RPMI8226 (cell line): ENCODE measurements around the gene FGF1.
A peak's percentile ranks its signal among the peaks of the same experiment; 100 is the strongest.

Experiments used
- DNase-seq: peaks from one replicate; pipeline ENCODE4 v3.0.0-alpha.2; 2015

The FGF1 gene

DNA sequence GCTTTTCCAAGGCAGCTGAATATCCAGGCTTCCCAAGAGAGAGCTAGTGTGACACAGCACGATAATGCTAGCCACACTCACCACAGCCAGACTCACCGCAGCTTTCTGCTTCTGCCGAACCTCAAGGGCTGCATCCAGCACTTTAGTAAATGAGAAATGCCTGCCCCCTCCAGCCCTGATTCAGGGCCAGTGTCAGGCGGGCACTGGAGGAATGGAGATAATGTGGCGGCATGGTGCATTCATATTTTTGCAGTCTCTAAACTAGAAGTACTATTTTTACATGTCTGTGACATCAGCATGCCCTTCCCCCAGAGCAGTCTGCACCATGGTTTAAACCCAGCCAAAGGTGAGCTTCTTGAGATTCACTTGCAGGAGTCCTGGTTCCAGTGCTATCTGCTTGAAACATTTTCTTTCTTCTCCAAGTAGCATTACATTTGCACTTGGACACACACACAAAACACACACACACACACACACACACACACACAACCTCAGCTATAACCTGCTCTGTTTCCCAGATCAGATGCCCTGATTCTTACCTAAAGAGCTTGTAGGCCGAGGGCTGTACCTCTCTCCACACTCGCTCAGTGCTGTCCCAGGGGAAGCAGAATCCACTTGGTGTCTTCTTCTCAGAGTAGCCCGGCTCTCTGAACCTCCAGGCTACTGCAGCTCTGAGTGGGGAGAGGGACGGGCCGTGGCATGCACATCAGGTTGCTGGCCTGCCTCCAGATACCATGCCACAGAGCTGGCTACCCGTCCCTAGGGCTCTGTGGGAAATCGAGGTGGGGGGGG, at the start of gene FGF1:
Gene FGF1, minus strand, starts transcription at position 673 of the 792 bp plus-strand sequence. CDS start 71,963 bp downstream, outside the sequence.
- DNase-seq: no peak

DNA sequence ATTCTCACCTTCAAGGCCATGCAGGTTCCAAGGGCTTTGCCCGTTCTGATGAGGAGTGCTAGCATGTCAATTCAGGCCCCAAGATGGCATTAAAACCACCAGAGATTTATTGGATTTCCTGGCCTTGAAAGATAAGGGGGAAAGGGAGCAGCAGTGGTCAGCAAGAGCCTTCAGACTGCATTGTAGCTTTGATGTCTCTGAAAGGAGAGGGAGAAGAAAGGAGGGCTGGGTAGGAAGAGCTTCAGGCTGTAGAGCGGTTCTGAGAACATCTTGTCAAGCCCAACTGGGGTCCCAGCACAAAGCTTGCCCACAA, 41.8 kb upstream of the FGF1 start:
- DNase-seq: no peak

DNA sequence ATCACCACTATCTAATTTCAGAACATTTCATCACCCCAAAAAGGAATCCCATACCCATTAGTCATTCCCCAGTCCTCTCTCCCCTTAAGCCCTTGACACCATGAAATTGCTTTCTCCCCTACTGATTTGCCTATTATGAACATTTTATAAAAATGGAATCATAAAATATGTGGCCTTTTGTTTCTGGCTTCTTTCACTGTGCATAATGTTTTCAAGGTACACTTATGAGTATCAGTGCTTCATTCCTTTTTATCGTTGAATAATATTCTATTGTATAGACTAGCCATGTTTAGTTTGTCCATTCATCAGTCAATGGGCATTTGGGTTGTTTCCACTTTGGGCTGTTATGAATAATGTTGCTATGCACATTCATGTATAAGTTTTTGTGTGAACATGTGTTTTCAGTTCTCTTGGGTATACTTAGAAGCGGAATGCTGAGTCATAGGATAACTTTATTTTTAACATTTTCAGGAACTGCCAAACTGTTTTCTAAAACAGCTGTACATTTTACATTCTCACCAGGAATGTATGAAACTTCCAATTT, 40.4 kb upstream of the FGF1 start:
- DNase-seq: peak; percentile 26

DNA sequence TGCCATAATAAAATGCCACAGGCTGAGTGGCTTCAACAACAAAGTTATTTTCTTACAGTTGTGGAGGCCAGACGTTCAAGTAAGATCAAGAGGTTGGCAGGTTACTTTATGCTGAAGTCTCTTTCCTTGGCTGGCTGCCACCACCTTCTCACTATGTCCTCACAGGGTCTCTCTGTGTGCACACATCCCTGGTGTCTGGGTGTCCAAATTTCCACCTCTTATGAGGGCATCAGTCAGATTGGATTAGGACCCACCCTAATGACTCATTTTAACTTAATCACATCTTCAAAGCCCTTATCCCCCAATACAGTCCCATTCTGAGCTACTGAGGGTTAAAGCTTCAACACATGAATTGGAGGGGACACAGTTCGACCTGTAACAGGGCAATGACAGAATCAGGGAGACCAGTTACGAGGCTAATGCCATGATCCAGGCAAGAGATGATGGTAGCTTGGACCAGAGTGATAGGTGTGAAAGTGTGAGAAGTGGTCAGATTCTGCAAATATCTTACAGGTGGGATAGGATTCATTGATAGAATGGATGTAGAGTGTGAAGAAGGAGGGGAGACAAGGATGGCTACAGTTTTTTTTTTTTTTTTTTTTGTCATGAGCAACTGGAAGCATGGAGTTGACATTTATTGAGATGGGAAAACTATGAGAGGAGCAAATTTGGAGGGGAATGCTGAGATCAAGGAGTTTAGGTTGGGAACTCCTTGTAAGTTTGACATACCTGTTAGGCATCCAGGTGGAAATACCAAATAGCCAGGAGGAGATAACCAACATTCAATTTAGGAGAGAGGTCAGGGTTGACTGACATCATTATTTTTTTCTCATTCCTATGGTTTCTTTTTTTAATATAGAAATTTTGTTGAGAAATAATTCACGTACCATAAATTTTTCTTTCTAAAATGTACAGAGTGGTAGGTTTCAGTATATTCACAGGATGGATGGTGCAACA, 39.6 kb upstream of the FGF1 start:
- DNase-seq: peak; percentile 40

DNA sequence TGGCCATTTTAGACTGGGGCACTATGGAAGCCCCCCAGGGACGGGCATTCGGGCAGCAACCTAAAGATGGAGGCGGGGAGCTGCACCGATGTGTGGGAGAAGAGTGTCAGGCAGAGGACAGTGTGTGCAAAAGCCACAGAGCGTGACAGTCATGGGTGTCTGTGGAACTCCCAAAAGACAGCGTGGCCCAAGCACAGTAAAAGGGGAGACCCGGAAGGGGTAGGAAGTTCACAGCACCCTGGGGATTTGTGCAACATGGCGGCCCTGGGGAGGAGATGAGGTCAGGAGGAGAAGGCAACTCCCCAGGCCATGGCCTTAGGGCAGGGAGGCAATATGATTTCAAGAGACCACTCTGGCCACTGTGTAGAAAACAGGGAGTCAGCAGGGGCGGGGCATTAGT, 38.9 kb upstream of the FGF1 start:
- DNase-seq: no peak

DNA sequence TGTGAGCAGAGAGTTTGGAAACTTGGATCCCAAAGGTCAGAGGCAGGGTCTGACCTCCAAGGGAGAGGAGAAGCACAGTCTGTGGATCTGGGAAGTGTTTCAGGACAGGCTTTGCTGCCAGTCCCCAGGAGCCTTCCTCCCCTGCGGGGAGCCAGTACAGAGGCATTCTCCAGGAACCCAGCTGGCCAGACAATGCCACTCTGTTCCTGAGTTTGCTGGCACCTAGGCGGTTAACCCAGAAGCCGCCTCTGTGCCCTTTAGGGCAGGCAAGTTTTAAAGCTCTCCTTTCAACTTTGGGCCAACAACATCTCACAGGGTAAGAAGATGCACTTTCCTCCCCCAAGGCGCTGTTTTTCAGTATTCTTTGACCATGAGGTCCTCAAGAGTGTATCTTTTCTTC, 37.0 kb upstream of the FGF1 start:
- DNase-seq: peak; percentile 33

DNA sequence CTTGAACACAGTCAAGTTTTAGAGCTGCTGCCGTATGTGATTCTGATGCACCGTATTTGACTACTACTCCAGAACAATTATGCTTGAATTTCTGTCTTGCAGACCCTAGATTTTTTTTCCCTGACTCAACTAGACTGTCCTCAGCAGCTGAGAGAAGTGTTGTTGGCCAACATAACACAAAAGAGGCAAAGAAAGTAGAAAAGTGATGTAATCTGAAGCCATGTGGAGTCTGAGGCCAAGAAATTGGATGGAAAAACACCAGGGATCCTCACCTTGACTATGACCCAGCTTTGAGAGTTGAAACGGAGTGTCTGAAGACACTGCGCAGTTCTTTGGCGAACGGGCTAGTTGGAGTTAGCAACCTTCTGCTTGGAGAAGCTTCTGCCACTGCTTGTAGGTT, 36.3 kb upstream of the FGF1 start:
- DNase-seq: peak; percentile 39

DNA sequence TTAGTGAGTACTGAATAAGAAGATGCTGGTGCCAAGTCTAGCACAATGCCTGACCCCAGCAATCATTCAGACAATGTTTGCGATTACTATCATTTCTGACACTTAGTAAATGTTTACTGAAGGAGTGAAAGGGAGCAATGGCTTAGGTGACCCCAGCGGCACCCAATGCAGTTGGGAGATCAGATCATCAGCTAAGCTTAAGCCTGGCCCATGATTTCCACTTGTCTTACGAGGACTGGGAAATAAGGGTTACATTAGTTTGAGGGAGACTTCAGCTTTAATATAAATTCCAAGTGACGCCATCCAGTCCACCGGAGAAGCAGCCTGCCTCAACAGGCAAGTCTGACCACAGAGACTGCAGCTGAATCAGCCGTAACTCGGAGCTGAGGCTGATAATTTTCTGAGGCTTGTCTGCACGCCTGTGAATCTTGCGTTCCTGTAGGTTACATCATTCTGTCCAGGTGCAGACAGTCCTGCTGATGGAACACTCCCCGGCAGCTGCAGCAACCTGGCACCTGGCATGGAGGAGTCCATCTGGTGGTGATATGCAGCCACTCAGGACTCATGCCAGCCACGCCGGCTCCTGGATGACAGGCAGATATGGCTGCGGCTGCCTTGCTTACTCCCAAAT, 34.9 kb upstream of the FGF1 start:
- DNase-seq: peak; percentile 96

DNA sequence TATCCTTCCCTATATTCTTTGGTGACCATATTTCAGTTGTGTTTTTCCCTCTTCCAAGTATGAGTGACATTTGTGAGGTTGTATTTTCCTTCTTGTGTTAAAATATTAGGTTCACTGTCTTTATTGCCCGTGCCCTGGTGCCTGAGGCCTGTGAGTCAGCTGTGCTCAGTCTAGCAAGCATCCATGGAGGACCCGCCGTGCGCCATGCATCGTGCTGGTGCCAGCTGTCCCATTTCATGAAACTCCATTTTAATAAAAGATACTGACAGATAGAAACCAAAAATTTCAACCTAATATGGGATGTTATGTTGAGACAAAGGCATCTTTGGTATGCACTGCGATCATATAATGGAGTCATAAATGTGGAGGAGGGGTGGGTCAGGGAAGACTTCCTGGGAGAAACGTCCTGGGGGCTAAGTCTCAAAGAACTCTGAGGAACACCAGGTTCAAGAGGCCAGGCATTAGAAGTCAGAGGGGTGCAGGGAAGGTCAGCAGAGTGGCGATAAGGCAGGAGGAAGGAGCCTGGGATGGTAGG, 34.0 kb upstream of the FGF1 start:
- DNase-seq: no peak

DNA sequence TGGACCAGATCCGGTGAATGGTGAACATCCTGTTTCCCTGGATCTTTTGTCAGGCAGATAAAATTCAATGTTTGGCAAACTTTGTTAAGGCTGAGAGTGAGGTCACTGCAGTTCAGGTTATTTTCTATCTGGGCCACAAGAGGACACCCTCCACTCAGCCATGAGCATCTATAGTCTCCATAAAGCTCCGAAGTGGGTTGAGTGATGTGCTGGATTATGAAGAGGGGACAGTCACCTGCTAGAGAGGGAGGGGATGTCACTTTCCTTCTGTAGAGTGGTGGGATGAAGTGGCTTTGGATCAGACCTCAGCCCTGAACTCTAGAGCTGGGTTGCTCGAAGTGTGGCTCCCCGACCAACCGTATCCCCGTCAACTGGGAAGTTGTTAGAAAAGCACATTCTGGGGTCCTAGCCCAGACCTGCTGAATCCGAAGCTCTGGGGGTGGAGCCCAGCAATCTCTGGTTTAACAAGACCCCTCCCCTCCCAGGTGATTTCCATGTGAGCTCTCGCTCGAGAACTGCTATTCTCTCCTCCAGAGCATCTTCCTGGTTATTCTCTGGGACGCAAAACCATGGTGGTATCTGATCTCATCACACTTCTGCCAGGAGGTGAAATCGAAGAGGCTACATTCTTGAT, 31.8 kb upstream of the FGF1 start:
- DNase-seq: peak; percentile 60

DNA sequence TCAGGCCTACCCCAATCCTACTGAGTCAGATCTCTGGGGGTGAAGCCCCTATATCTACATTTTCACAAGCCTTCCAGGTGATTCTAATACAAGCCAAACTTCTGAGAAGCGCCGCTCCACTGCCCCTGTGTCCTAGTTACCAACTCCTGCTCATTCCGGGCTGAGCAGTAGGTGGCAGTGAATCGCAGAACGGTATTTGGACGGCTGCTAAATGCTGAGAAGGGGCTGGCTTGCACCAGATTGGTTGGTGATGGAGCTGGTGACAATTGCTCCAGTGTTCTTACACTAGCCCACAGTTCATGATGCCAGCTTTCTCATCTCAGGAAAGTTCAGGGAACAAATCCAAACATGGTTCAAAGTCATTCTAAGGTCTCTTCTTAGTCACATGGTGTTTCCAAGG, 31.1 kb upstream of the FGF1 start:
- peak; percentile 63 for DNase-seq

DNA sequence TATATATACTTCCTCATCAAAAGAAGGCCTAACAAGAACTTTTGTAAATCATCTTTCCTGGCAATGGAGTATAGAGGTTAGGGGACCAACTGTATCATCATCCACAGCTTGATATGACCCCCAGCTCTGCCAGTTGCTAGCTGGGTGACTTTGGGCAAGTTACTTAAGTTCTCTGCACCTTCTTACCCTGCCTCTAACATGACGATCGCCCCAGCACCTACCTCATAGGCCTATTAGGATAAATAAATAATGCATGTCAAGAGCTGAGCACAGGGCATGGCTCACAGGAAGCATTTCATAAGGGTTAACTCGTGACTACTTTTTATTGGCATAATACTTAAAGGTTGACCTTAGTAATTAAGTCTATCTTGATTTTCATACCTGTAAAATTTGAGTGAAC, 29.4 kb upstream of the FGF1 start:
- DNase-seq: no peak

DNA sequence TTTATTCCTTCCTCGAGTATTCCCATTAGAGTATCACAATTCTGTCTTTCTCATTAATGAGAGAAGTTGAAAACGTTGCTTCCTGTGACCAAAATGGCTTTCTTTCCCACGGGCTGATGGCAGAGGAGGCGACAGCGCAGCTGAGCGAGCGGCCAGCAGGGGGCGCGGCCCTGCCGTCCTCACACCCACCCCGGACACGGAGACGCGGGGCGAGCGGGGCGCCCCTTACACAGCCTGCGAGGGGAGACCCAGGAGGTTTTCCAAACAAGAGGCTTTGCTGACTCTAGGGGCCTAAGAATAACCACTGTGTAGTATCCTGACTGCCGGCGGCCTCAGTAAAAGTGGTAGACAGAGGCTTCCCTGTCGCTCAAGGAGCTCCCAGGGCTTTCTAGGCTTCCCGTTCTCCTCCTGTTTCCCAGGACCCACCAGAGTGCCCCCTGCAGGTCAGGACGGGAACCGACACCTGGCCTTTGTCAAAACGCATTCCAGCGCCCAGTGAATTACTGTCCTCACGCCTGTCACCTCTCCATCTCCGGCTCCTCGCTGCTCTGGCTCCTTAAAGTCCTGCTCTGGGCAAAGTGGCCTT, 27.3 kb upstream of the FGF1 start:
- peak; percentile 90 for DNase-seq

DNA sequence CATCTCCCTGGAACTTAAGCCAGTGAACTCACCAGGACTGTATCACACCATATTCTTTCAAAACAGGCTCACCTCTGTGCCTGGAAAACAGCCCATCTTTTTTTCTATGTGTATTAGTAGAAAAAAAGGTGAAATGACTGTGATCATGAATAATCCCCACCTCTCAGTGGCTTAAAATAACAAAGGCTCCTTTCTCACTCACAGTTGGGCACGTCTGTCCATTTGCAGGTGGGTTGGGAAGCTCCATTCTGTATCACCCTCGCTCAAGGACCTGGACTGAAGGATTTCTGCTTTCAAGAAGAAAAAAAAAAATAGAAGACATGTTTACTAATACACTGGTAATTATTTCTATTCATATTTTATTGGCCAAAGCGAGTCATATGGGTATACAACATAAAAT, 17.3 kb upstream of the FGF1 start:
- no peak for DNase-seq

DNA sequence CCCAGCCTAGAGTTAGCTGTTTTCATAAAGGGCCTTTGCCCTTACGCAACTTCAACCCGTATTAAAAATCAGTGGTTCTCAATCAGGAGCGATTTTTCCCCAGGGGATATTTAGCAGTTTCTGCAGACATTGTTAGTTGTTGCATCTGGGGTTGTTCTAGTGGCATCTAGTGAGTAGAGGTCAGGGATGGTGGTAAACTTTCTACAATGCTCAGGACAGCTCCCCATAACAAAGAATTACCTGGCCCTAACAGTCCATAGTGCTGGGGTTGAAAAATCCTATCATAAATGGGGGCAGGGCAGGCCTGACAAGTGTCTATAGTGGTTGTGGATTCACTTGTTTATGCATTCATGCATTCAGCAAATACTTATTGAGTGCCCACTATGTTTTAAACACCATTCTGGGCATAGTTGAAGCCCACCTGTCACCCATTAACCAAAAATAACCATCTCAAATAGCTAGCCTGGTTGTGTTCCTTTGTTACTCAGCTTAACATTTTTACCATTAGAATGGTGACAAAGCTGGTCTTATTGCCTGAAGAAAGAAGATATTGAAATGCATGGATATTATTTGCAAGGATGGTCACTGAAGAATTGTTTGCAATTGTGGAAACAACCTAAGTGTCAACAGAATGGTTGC, 15.9 kb upstream of the FGF1 start:
- no peak for DNase-seq

DNA sequence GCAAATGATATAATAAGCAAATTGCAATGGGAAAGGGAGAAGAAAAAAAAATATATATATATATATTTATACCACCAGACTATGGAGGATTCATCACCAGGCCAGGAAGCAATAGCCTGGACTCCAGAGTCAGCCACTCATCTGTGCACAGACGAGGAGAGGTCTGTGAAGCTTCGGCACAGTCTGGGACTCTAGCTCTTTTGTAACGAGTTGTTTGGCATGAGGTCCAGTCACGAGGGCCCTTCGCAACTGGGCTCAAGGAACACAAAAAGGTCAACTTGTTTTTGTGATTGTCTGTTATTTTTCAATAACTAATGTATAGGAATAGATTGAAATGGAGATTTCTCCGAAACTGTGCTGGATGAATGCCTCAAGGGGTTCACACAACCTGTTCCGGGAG, 14.7 kb upstream of the FGF1 start:
- no peak for DNase-seq

DNA sequence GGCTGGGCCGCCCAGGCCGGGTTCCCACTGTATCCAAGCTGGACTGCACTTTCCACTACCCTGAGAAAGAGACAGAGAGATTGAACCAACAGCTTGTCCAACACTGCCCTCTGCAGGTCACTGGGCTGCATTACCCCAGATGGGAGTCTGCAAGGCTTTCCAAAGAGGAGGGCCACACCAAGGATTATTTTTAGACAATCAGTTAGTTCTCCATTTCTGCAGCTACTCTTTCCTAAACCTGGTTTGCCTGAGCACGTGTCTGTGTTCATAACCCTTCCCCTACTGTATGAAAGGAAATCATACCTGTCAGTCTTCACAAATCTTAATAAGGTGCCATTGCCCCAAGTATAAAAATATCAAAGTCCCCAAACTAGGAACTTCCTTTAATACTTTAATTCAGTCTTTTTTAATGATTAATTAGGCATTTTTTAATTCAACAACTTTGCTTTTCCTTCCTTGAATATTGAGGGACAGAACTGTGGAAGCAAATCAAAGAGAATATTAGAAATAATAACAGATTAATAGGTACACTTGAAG, 13.4 kb upstream of the FGF1 start:
- DNase-seq: peak; percentile 83

DNA sequence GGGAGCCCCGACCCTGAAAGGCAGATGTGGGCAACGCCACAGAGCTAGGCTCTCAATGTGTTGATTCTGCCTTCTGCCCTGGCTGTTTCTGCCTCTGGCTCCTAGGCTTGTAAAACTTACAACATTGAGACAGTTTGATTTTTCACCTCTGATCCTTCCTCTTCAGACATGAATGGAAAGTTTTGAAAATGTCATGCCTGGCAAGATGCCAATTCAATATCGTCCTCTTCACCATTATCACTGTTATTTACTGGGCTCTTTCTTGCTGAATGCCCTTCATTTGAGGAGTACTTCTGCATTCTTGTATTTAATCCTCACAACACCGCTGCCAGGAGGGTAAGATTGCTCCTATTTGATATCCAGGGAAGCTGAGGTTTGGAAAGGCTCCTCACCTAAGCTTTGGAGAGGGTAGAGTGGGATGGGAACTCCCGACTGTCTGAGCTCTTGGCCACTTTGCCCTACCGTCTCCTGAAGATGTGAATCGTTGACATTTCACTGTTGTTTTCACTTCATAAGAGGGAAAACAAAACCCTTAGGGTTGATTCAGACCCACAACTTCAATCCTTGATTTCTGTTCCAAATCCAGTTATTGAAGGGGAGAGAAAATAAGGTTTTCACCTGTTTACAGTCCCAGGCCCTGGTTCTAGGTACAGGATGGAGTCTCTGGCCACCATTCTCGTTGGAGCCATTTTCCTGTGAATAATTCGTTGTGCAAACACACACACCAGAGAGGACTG, 12.7 kb upstream of the FGF1 start:
- DNase-seq: no peak

DNA sequence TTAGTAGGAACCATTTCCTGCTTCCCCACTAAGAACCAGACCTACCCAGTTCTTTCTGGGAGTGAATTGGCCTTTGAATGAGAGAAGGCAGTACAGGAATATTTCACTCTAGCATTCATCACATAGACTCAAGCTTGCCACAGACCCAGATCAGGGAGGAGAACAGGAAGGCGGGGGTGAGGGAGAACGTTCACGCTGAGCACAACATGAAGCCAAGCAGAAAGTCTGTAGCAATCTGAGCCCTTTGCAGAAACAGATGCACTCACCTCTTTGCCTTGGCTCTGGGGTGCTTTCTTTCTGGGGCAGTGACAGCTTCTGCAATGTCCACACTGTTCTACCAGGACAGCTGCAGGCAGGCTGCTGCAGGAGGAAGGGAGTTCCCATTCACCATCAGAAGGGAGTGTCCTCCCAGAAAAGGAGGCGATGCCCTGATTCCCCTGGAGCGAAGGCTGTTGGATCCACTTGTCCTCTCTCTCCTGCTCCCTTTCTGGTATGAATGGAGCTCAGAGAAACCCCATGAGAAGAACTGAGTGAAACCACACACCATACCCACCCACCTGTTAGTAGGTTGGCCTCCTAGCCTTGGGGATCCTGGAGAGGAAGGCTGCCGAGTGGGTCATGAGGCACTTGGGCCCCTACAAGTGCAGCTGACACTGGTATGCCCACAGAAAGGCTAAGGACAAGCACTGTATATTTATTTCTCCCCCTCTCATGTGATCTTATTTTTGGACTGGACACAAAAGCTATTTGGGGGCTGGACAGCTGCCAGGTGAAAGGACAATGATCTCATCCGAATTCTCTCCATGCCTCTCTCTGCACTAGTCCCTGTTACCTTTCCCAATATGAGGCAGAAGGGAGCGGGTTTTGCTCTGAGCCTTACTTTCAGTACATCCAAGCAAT, 11.7 kb upstream of the FGF1 start:
- DNase-seq: no peak

DNA sequence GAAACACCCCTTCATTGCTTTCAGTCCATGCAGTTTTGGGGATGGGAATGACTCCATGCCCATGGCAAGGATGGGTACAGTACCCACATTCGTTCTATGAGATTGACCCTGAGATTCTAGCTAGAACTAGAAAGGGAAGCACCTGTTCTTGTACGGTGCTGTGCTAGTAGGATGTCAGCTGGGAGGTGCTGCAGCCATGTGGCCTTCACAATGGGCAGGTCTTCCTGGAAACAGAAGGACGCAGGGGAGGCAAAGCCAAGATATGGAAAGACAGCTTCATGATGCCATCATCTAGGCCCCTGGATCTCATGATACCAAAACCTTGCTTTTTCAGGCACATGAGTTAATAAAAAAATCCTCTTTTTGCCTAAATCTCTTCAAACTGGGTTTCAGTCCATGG, 10.5 kb upstream of the FGF1 start:
- DNase-seq: no peak
